ENCODE data around the gene PHLPP2. TPM values are rescaled to one million over a fixed set of nuclear protein-coding genes. Genes with fewer than 3 reads are reported as not detected.

PHLPP2 gene
- total RNA-seq, 1 experiment from 2014 or later: 9.0 TPM

- in situ Hi-C loops (cut with HindIII; ENCODE audit: low sequenced_read_pairs): no loop called here
- no peak for DNase-seq (ENCODE audit: low spot score)
Measured at GRCh38 chr16:71673582-71673973, 50.9 kb downstream of the PHLPP2 start.

- in situ Hi-C loops (cut with HindIII; ENCODE audit: low sequenced_read_pairs): no loop called here
- no peak for DNase-seq (ENCODE audit: low spot score)
Measured at GRCh38 chr16:71672803-71673581, 51.5 kb downstream of the PHLPP2 start.

GRCh38 chr16:71672125-71672524 is 52.4 kb downstream of the PHLPP2 start:
- no peak for DNase-seq (ENCODE audit: low spot score)
- in situ Hi-C loops (cut with HindIII; ENCODE audit: low sequenced_read_pairs): no loop called here

GRCh38 chr16:71671165-71671564 is 53.3 kb downstream of the PHLPP2 start:
- in situ Hi-C loops (cut with HindIII; ENCODE audit: low sequenced_read_pairs): no loop called here
- DNase-seq (ENCODE audit: low spot score): no peak

DNA sequence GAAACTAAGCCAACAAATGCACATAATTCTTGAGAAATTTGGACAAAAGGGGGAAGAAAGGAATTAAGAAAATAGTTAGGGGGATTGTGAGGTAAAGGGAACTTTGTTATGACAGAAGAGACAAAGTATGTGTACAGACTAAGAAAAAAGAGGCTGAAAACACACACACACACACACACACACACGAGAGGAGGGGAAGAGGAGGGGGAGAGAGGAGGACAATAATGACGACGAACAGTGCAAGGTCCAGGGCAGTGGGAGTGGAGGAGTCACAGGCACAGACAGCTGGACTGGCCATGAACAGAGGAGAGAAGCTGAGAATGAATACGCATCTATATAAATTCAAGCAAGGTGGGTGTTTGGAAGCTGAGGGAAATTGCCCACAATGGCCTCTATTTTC is 54.0 kb downstream of the PHLPP2 start:
- in situ Hi-C loops (cut with HindIII; ENCODE audit: low sequenced_read_pairs): no loop called here
- DNase-seq (ENCODE audit: low spot score): no peak

GRCh38 chr16:71669926-71670536 is 54.5 kb downstream of the PHLPP2 start:
- in situ Hi-C loops (cut with HindIII; ENCODE audit: low sequenced_read_pairs): no loop called here
- DNase-seq (ENCODE audit: low spot score): no peak

GRCh38 chr16:71666928-71667707 is 57.4 kb downstream of the PHLPP2 start:
- in situ Hi-C loops (cut with HindIII; ENCODE audit: low sequenced_read_pairs): no loop called here
- DNase-seq (ENCODE audit: low spot score): peak; percentile 19

GRCh38 chr16:71666264-71666663 is 58.2 kb downstream of the PHLPP2 start:
- in situ Hi-C loops (cut with HindIII; ENCODE audit: low sequenced_read_pairs): no loop called here
- no peak for DNase-seq (ENCODE audit: low spot score)

GRCh38 chr16:71659471-71659870 is 65.0 kb downstream of the PHLPP2 start:
- no peak for DNase-seq (ENCODE audit: low spot score)
- in situ Hi-C loops (cut with HindIII; ENCODE audit: low sequenced_read_pairs): no loop called here

DNA sequence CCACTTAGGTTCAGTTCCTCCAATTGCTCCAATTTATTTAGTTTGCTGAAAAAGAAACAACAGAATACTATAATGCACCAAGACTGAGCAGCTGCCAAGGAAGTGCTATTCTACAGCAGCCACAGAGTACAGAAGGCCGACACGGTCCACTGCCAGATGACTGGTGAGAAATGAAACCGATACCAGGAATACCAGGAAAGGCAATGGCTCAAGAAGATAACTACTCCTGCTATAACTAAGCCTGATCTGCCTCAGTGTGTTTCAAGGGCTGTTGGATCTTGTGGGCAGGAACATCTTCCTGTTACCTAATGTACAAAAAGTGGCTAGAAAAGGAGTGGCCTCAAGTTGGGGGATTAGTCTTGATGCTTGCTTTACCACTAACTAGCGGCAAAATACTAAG is 65.7 kb downstream of the PHLPP2 start:
- in situ Hi-C loops (cut with HindIII; ENCODE audit: low sequenced_read_pairs): no loop called here
- DNase-seq (ENCODE audit: low spot score): no peak

DNA sequence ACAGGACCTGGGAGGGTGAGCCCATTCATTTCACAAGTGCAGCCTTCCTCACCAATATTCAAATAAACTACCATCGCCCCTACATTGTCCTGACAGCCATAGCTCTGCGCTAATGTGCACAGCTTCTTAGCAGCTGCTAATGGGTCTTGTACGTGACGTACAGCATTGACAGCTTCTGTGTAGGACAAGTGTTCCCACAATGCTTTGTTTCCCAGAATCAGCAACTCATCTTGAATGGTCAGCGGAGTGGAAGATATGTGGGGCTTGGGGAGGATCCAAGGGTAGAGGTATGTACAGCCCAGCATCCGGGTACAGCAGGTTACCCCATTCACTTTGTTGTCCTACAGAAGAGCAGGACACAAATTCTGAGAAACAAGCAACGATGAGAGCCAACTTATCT is 74.8 kb downstream of the PHLPP2 start:
- DNase-seq (ENCODE audit: low spot score): no peak
- in situ Hi-C loops (cut with HindIII; ENCODE audit: low sequenced_read_pairs): no loop called here

DNA sequence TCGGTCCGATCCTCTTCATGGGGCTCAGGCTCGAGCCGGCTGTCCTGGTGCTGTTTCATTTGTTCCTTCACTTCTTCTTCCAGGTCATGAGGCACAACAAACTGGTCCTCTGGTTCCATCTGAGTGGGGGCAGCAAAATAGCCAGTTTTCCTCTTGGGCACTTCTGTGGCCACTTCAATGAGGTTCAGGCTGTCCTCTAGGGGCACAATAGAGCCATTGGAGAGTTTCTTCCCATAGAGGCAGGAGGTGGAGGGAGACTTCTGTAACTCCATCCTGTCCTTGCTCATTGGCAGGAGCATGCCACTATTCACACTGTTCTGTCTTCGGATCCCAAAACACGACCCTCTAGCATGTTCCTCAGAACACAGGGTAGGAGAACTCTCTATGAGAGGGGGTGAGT is 75.6 kb downstream of the PHLPP2 start:
- in situ Hi-C loops (cut with HindIII; ENCODE audit: low sequenced_read_pairs): no loop called here
- DNase-seq (ENCODE audit: low spot score): no peak

GRCh38 chr16:71648162-71648561 is 76.3 kb downstream of the PHLPP2 start:
- in situ Hi-C loops (cut with HindIII; ENCODE audit: low sequenced_read_pairs): no loop called here
- DNase-seq (ENCODE audit: low spot score): no peak

- peak; percentile 61 for DNase-seq (ENCODE audit: low spot score)
- in situ Hi-C loops (cut with HindIII; ENCODE audit: low sequenced_read_pairs): no loop called here
Measured at GRCh38 chr16:71647391-71647790, 77.1 kb downstream of the PHLPP2 start.

- DNase-seq (ENCODE audit: low spot score): peak; percentile 25
- in situ Hi-C loops (cut with HindIII; ENCODE audit: low sequenced_read_pairs): no loop called here
Measured at GRCh38 chr16:71645450-71645849, 79.1 kb downstream of the PHLPP2 start.

GRCh38 chr16:71637398-71637797 is 87.1 kb downstream of the PHLPP2 start:
- in situ Hi-C loops (cut with HindIII; ENCODE audit: low sequenced_read_pairs): no loop called here
- no peak for DNase-seq (ENCODE audit: low spot score)

DNA sequence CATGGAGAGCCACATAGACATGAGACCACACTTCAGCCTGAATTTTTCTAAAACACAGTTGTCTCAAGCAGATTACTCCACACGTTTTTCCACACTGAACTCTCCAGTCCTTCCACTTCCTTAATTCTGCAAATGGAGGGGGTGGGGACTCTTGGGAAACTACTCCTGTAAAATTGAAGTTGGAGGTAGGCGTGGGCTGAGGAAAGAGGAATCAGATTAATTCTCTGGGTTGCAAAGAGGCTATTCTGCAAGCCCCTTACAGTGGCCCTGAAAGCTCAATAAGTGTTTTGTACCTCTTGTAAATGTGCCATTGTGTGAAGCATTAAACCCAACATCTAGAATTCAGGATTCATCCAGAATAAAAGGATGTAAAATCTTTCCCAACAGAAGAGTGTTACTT is 88.9 kb downstream of the PHLPP2 start:
- in situ Hi-C loops (cut with HindIII; ENCODE audit: low sequenced_read_pairs): no loop called here
- no peak for DNase-seq (ENCODE audit: low spot score)

DNA sequence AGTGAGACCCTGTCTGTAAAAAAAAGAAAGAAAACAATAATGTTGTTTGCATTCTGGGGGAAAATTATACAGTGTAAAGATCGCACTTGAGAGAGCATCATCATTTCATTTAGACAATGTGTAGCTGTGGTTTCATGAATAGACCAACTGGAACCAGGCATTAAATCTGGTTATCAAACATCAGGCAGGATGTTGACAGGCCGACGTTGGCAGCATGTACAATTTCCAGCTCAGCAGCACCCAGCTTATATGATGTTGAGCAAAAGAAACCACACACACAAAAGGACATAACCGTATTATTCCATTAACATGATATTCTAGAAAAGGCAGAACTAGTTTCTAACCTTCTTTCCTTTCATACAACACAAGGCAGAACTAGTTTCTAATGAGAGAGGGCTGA is 92.7 kb downstream of the PHLPP2 start:
- no peak for DNase-seq (ENCODE audit: low spot score)
- in situ Hi-C loops (cut with HindIII; ENCODE audit: low sequenced_read_pairs): no loop called here

DNA sequence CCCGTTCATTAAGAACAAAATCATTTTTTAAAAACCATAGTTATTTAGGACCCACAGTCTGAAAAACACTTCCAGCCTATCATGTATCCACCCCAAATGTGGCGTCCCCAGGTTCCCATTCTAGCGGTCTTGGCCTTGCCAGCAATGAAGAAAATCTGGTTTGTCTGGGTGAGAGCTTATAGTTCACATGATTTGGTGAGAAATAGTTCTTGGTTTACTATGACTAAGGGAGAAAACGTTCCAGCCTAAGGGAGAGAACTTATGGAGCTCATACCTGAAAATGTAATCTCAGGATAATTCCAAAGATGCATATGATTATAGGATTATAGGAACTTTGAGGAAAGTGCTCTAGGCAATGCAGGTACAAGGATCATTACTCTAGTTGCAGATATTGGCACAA is 93.7 kb downstream of the PHLPP2 start:
- in situ Hi-C loops (cut with HindIII; ENCODE audit: low sequenced_read_pairs): no loop called here
- DNase-seq (ENCODE audit: low spot score): no peak

- in situ Hi-C loops (cut with HindIII; ENCODE audit: low sequenced_read_pairs): no loop called here
- DNase-seq (ENCODE audit: low spot score): no peak
Measured at GRCh38 chr16:71629278-71630016, 95.1 kb downstream of the PHLPP2 start.

Measured in G401 (cell line).